ENCODE results near the gene TPCN1. TPM values are rescaled to one million over a fixed set of nuclear protein-coding genes. Genes with fewer than 3 reads are reported as not detected.
A peak's percentile ranks its signal among the peaks of the same experiment; 100 is the strongest.

Gene TPCN1
- total and polyA plus RNA-seq, 2 experiments from 2014 or later, result 14.4 to 16.2 TPM

DNA sequence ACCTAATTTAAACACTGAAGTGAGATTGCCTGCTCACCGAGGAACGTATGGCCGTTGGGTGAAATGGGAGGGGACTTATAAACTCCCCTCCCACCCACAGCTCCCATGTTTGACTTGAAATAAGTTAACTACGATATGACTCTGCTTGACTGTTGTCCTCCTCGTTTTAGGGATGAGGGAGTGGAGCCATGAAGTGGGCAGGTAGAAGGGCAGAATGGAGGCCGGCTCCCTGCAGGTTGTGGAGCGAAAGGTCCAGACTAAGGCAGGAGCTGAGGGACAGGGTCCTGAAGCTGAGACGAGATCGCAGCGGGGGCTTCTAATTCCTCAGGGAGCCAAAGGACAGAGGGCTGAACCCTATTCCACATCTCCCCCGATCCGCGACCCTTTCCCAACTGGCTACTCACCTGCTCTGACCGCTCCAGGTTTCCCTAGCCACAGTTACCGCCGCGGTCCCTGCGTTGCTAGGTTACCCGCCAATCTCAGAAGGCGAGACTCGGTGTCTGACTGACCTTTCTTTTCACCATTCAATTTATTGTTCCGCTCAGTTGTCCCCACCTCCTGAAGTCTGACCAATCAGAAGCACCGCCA is 577 bp upstream of the TPCN1 start:
- no peak overlapping the region; the same call in 1 of the 2 replicates for H3K27ac ChIP-seq (ENCODE audit: low read depth)
- peak overlapping the region; percentile 5; the same call in 1 of the 2 replicates for H2AFZ ChIP-seq
- Mint-ChIP-seq H3K4me1 (peaks cover 19% of the 10 kb centered on the region), H3K27me3 (ENCODE audit: insufficient read depth, low read depth, poor library complexity) (peaks cover 4% of the 10 kb centered on the region), H3K9me3 (no peaks in the 10 kb centered on the region), H3K27ac (peak overlapping the region; percentile 36), H3K4me3 (peak overlapping the region; percentile 81), H3K36me3 (ENCODE audit: low read depth) (no peaks in the 10 kb centered on the region)
- peak overlapping the region; percentile 74 for H3K4me2 ChIP-seq
- no peak for TF ChIP-seq NANOG (IDR thresholded peaks at IDR 0.05; ENCODE audit: borderline replicate concordance)
- no peak for TF ChIP-seq STAT1 (IDR thresholded peaks at IDR 0.05; ENCODE audit: unreplicated experiment)
- TF ChIP-seq POLR2AphosphoS5 (IDR thresholded peaks at IDR 0.05; ENCODE audit: low read depth), result no peak
- TF ChIP-seq, protein P1, sequence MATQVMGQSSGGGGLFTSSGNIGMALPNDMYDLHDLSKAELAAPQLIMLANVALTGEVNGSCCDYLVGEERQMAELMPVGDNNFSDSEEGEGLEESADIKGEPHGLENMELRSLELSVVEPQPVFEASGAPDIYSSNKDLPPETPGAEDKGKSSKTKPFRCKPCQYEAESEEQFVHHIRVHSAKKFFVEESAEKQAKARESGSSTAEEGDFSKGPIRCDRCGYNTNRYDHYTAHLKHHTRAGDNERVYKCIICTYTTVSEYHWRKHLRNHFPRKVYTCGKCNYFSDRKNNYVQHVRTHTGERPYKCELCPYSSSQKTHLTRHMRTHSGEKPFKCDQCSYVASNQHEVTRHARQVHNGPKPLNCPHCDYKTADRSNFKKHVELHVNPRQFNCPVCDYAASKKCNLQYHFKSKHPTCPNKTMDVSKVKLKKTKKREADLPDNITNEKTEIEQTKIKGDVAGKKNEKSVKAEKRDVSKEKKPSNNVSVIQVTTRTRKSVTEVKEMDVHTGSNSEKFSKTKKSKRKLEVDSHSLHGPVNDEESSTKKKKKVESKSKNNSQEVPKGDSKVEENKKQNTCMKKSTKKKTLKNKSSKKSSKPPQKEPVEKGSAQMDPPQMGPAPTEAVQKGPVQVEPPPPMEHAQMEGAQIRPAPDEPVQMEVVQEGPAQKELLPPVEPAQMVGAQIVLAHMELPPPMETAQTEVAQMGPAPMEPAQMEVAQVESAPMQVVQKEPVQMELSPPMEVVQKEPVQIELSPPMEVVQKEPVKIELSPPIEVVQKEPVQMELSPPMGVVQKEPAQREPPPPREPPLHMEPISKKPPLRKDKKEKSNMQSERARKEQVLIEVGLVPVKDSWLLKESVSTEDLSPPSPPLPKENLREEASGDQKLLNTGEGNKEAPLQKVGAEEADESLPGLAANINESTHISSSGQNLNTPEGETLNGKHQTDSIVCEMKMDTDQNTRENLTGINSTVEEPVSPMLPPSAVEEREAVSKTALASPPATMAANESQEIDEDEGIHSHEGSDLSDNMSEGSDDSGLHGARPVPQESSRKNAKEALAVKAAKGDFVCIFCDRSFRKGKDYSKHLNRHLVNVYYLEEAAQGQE (IDR thresholded peaks at IDR 0.05; ENCODE audit: unreplicated experiment), result no peak
- peaks cover 18% of the 10 kb centered on the region for H3K4me1 ChIP-seq (ENCODE audit: insufficient read depth)
- H3K36me3 ChIP-seq (ENCODE audit: insufficient read depth), result no peaks in the 10 kb centered on the region
- peaks cover 9% of the 10 kb centered on the region for H3K79me2 ChIP-seq (replicated peaks; ENCODE audit: insufficient read depth)
- peaks cover 8% of the 10 kb centered on the region; the same call in 1 of the 2 replicates for H3F3A ChIP-seq (replicated peaks; ENCODE audit: low read depth)
- H3K9me2 ChIP-seq (ENCODE audit: insufficient read depth), result no peaks in the 10 kb centered on the region
- H3K27me3 ChIP-seq (ENCODE audit: insufficient read depth), result no peaks in the 10 kb centered on the region
- H3K4me3 ChIP-seq, result peak overlapping the region; percentile 54
- DNase-seq (ENCODE audit: low spot score) (peak; percentile 38), ATAC-seq (no peak)
- no peaks in the 10 kb centered on the region for H4K20me1 ChIP-seq (replicated peaks; ENCODE audit: insufficient read depth)

DNA sequence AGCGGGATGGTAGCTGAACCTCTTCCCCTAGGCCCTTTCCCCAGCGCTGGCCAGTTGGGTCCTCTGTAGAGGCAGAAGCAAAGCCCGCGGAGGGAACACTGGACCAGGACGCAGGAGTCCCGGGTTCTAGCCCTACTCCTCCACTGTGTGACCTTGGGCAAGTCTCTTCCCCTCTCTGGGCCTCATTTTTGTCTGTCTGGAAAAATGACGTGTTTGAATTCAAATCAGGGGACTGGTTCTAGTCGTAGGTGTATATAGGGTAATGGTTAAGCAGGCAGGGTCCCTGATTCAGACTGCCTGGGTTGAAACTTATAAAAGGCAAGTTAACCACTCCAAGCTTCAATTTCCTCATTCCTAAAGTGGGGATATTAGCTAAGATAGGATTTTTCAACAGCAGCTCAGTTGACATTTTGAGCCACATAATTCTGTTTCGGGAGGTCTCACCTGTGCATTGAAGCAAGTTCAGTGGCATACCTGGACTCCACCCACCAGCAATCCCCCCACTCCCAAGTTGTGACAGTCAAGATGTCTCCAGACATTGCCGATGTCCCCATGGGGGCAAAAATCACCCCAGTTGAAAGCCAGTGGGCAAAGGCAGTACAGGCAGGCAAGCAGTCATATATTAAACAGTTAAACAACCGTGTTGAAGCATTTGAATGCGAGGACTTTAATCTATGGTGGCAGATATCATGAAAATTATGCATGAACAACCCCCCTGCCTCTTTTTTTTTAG is 899 bp downstream of the TPCN1 start:
- Histone ChIP-seq H2AFZ (peak overlapping the region; percentile 87; the same call in 1 of the 2 replicates), H3K4me1 (ENCODE audit: insufficient read depth) (peaks cover 18% of the 10 kb centered on the region), H3F3A (replicated peaks; ENCODE audit: low read depth) (peaks cover 8% of the 10 kb centered on the region; the same call in 1 of the 2 replicates), H4K20me1 (replicated peaks; ENCODE audit: insufficient read depth) (no peaks in the 10 kb centered on the region), H3K4me2 (peak overlapping the region; percentile 89), H3K79me2 (replicated peaks; ENCODE audit: insufficient read depth) (peaks cover 9% of the 10 kb centered on the region), H3K36me3 (ENCODE audit: insufficient read depth) (no peaks in the 10 kb centered on the region), H3K9me2 (ENCODE audit: insufficient read depth) (no peaks in the 10 kb centered on the region), H3K27me3 (ENCODE audit: insufficient read depth) (no peaks in the 10 kb centered on the region), H3K27ac (ENCODE audit: low read depth) (no peak overlapping the region), H3K4me3 (peak overlapping the region; percentile 59)
- no peak for DNase-seq (ENCODE audit: low spot score)
- Mint-ChIP-seq H3K27ac (peak overlapping the region; percentile 26; the same call in 1 of the 2 replicates), H3K36me3 (ENCODE audit: low read depth) (peaks cover under 1% of the 10 kb centered on the region; the same call in 2 of the 3 replicates), H3K27me3 (ENCODE audit: insufficient read depth, low read depth, poor library complexity) (peaks cover 4% of the 10 kb centered on the region), H3K4me3 (peak overlapping the region; percentile 81), H3K9me3 (no peaks in the 10 kb centered on the region), H3K4me1 (peaks cover 19% of the 10 kb centered on the region)
- no peak for TF ChIP-seq POLR2AphosphoS5 (IDR thresholded peaks at IDR 0.05; ENCODE audit: low read depth)
- TF ChIP-seq ZNF114 (CRISPR knock-in tag; IDR thresholded peaks at IDR 0.05), result no peak
- TF ChIP-seq ZNF331 (CRISPR knock-in tag; IDR thresholded peaks at IDR 0.05; ENCODE audit: low read depth), result no peak
- TF ChIP-seq STAT1 (IDR thresholded peaks at IDR 0.05; ENCODE audit: unreplicated experiment), result no peak
- TF ChIP-seq, protein P1 (IDR thresholded peaks at IDR 0.05; ENCODE audit: unreplicated experiment), result no peak
- TF ChIP-seq, protein P2, sequence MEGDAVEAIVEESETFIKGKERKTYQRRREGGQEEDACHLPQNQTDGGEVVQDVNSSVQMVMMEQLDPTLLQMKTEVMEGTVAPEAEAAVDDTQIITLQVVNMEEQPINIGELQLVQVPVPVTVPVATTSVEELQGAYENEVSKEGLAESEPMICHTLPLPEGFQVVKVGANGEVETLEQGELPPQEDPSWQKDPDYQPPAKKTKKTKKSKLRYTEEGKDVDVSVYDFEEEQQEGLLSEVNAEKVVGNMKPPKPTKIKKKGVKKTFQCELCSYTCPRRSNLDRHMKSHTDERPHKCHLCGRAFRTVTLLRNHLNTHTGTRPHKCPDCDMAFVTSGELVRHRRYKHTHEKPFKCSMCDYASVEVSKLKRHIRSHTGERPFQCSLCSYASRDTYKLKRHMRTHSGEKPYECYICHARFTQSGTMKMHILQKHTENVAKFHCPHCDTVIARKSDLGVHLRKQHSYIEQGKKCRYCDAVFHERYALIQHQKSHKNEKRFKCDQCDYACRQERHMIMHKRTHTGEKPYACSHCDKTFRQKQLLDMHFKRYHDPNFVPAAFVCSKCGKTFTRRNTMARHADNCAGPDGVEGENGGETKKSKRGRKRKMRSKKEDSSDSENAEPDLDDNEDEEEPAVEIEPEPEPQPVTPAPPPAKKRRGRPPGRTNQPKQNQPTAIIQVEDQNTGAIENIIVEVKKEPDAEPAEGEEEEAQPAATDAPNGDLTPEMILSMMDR (conservative IDR thresholded peaks at IDR 0.05; ENCODE audit: low read depth in 2 of 2), result no peak
- TF ChIP-seq EZH2phosphoT487 (IDR thresholded peaks at IDR 0.05; ENCODE audit: unreplicated experiment), result no peak
- TF ChIP-seq, protein P3, sequence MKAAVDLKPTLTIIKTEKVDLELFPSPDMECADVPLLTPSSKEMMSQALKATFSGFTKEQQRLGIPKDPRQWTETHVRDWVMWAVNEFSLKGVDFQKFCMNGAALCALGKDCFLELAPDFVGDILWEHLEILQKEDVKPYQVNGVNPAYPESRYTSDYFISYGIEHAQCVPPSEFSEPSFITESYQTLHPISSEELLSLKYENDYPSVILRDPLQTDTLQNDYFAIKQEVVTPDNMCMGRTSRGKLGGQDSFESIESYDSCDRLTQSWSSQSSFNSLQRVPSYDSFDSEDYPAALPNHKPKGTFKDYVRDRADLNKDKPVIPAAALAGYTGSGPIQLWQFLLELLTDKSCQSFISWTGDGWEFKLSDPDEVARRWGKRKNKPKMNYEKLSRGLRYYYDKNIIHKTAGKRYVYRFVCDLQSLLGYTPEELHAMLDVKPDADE (IDR thresholded peaks at IDR 0.05), result no peak
- ATAC-seq, result no peak
